H7 (cell line): ENCODE measurements around the gene ELL. TPM values are rescaled to one million over a fixed set of nuclear protein-coding genes. Genes with fewer than 3 reads are reported as not detected.
A peak's percentile ranks its signal among the peaks of the same experiment; 100 is the strongest.
"Not testable (repeated sequence)": the region's sequence is repeated elsewhere in the genome, so short reads cannot be mapped to it uniquely, and the experiment has no call there.

Experiments
- DNase-seq: peaks from one replicate; pipeline ENCODE4 v3.0.0; 2012
- H3K27me3 ChIP-seq: 2 replicates; pipeline ENCODE4 v1.6.0; 2011; ENCODE audit warnings: mild to moderate bottlenecking, low read length; ENCODE audit not compliant: control insufficient read depth, insufficient read depth
- H3K36me3 ChIP-seq: replicated peaks from 2 replicates; pipeline ENCODE4 v1.5.1; 2011; ENCODE audit warnings: low read length; ENCODE audit not compliant: control insufficient read depth, insufficient read depth
- H3K4me3 ChIP-seq: 2 replicates; pipeline ENCODE4 v1.5.1; 2011; ENCODE audit warnings: low read depth, mild to moderate bottlenecking, control low read depth, low read length, moderate library complexity; ENCODE audit not compliant: insufficient read depth
- total RNA-seq: library from RNA; depleted of rRNA; stranded (reverse); fragments of >200 nt; shearing (Covaris generic); gene quantifications from 2 replicates; pipeline ENCODE4 v1.2.3, GENCODE V29; 2014

Gene ELL
- total RNA-seq, 1 experiment from 2014 or later: 17.0 TPM

- H3K4me3 ChIP-seq, DNase-seq, H3K27me3 ChIP-seq: not testable (repeated sequence)
- peaks cover 28% of the 10 kb centered on the region for H3K36me3 ChIP-seq
Measured at GRCh38 chr19:18540200-18540599, 18.3 kb upstream of the ELL start.

GRCh38 chr19:18539372-18539771, 17.5 kb upstream of the ELL start:
- H3K27me3 ChIP-seq: no peaks in the 10 kb centered on the region
- peak; percentile 37 for DNase-seq
- H3K4me3 ChIP-seq: no peak overlapping the region
- peaks cover 28% of the 10 kb centered on the region for H3K36me3 ChIP-seq

GRCh38 chr19:18538115-18538514, 16.2 kb upstream of the ELL start:
- H3K4me3 ChIP-seq: no peak overlapping the region
- no peaks in the 10 kb centered on the region for H3K27me3 ChIP-seq
- peak; percentile 37 for DNase-seq
- peaks cover 31% of the 10 kb centered on the region for H3K36me3 ChIP-seq

GRCh38 chr19:18537431-18537830, 15.6 kb upstream of the ELL start:
- DNase-seq: peak; percentile 24
- peaks cover 38% of the 10 kb centered on the region for H3K36me3 ChIP-seq
- H3K27me3 ChIP-seq: no peaks in the 10 kb centered on the region
- no peak overlapping the region for H3K4me3 ChIP-seq

GRCh38 chr19:18536475-18536874, 14.6 kb upstream of the ELL start:
- Histone ChIP-seq H3K27me3 (no peaks in the 10 kb centered on the region), H3K36me3 (peaks cover 40% of the 10 kb centered on the region), H3K4me3 (no peak overlapping the region)
- no peak for DNase-seq

- H3K36me3 ChIP-seq: peaks cover 32% of the 10 kb centered on the region
- peak; percentile 40 for DNase-seq
- no peaks in the 10 kb centered on the region for H3K27me3 ChIP-seq
- H3K4me3 ChIP-seq: no peak overlapping the region
Measured at GRCh38 chr19:18533058-18533457, 11.2 kb upstream of the ELL start.

GRCh38 chr19:18532168-18532890, 10.5 kb upstream of the ELL start:
- peaks cover 30% of the 10 kb centered on the region for H3K36me3 ChIP-seq
- DNase-seq: peak; percentile 29
- H3K4me3 ChIP-seq: no peak overlapping the region
- H3K27me3 ChIP-seq: no peaks in the 10 kb centered on the region

- Histone ChIP-seq H3K36me3 (peaks cover 25% of the 10 kb centered on the region), H3K4me3 (no peak overlapping the region), H3K27me3 (no peaks in the 10 kb centered on the region)
- no peak for DNase-seq
Measured at GRCh38 chr19:18531485-18531884, 9.6 kb upstream of the ELL start.

GRCh38 chr19:18529782-18530181, 7.9 kb upstream of the ELL start:
- no peak overlapping the region for H3K4me3 ChIP-seq
- no peak for DNase-seq
- H3K27me3 ChIP-seq: no peaks in the 10 kb centered on the region
- H3K36me3 ChIP-seq: peaks cover 18% of the 10 kb centered on the region

- Histone ChIP-seq H3K4me3 (no peak overlapping the region), H3K27me3 (no peaks in the 10 kb centered on the region), H3K36me3 (peaks cover 2% of the 10 kb centered on the region)
- DNase-seq: no peak
Measured at GRCh38 chr19:18526316-18526715, 4.4 kb upstream of the ELL start.

GRCh38 chr19:18523841-18524240, 2.0 kb upstream of the ELL start:
- no peak overlapping the region for H3K4me3 ChIP-seq
- no peaks in the 10 kb centered on the region for H3K27me3 ChIP-seq
- DNase-seq: peak; percentile 64
- H3K36me3 ChIP-seq: no peaks in the 10 kb centered on the region

- not testable (repeated sequence) for H3K27me3 ChIP-seq, DNase-seq, H3K36me3 ChIP-seq
- H3K4me3 ChIP-seq: 0 out of 2 replicates have a peak overlapping the region, but pooled peaks have one; percentile 9
Measured at GRCh38 chr19:18522862-18523440, 1.1 kb upstream of the ELL start.

- DNase-seq: peak; percentile 99
- Histone ChIP-seq H3K27me3 (no peaks in the 10 kb centered on the region), H3K36me3 (no peaks in the 10 kb centered on the region), H3K4me3 (peak overlapping the region; percentile 99; the same call in 1 of the 2 replicates)
Measured at GRCh38 chr19:18522124-18522861, 423 bp upstream of the ELL start.

GRCh38 chr19:18520848-18521691, 800 bp downstream of the ELL start:
- Histone ChIP-seq H3K36me3 (no peaks in the 10 kb centered on the region), H3K27me3 (no peaks in the 10 kb centered on the region), H3K4me3 (peak overlapping the region; percentile 99)
- peak; percentile 73 for DNase-seq
